AG04449 (cell line): Measurements from ENCODE around the gene DOCK9.

Source experiments
- CTCF ChIA-PET: fragments of 350-600 bp; formaldehyde crosslinking; extraction: SDS; loops from one replicate; lab custom pipeline; 2021; ENCODE audit warnings: antibody characterized with exemption; lab: Yijun Ruan, JAX
- POLR2A ChIA-PET: fragments of 400-600, 350-600 bp; formaldehyde crosslinking; extraction: SDS; loops from one replicate; lab custom pipeline; 2020; ENCODE audit warnings: antibody characterized with exemption, inconsistent platforms; lab: Yijun Ruan, JAX
- DNase-seq: peaks from one replicate; pipeline ENCODE4 v3.0.0-alpha.2; 2010; ENCODE audit warnings: low read depth, low spot score
- H3K4me3 ChIP-seq: 2 replicates; pipeline ENCODE4 v1.5.1; 2011; ENCODE audit warnings: low read depth, mild to moderate bottlenecking, control low read depth, low read length
- CTCF ChIP-seq: IDR thresholded peaks from one replicate; pipeline ENCODE4 v1.5.1; 2011; ENCODE audit warnings: mild to moderate bottlenecking, moderate library complexity, low read length, control low read depth, inconsistent platforms; ENCODE audit not compliant: insufficient read depth; ENCODE audit errors: missing control alignments

Gene DOCK9

GRCh38 chr13:98824376-98825160, 153.3 kb downstream of the DOCK9 start:
- no peak overlapping the region for H3K4me3 ChIP-seq
- ChIA-PET POLR2A (no interaction called here), CTCF (interaction anchor here (2.6 kb wide), 1 partner anchor 18 kb away, joined by 9 read pairs; no protein-coding TSS in a partner anchor)
- no peak for TF ChIP-seq CTCF
- no peak for DNase-seq

GRCh38 chr13:98823442-98823841, 154.4 kb downstream of the DOCK9 start:
- CTCF ChIA-PET = interaction anchor here (2.6 kb wide), 1 partner anchor 20 kb away, joined by 9 read pairs; no protein-coding TSS in a partner anchor
- no peak overlapping the region for H3K4me3 ChIP-seq
- TF ChIP-seq CTCF = no peak
- POLR2A ChIA-PET = no interaction called here
- no peak for DNase-seq

- no peak overlapping the region for H3K4me3 ChIP-seq
- DNase-seq = no peak
- CTCF ChIA-PET = interaction anchor here (4.5 kb wide), 1 partner anchor 18 kb away, joined by 19 read pairs; no protein-coding TSS in a partner anchor
- POLR2A ChIA-PET = no interaction called here
- no peak for TF ChIP-seq CTCF
Observed at GRCh38 chr13:98822225-98822606, 155.6 kb downstream of the DOCK9 start.

GRCh38 chr13:98821372-98822224, 156.3 kb downstream of the DOCK9 start:
- no peak overlapping the region for H3K4me3 ChIP-seq
- TF ChIP-seq CTCF = no peak
- DNase-seq = no peak
- CTCF ChIA-PET = interaction anchor here (0.9 to 4.5 kb wide), 4 partner anchors 9 to 21 kb away, joined by 3 to 19 read pairs (median 3); no protein-coding TSS in a partner anchor
- POLR2A ChIA-PET = no interaction called here

GRCh38 chr13:98820744-98821371, 157.0 kb downstream of the DOCK9 start:
- no peak overlapping the region for H3K4me3 ChIP-seq
- CTCF ChIA-PET = interaction anchor here (0.9 to 4.5 kb wide), 4 partner anchors 8 to 22 kb away, joined by 3 to 19 read pairs (median 3); no protein-coding TSS in a partner anchor
- no peak for TF ChIP-seq CTCF
- no peak for DNase-seq
- POLR2A ChIA-PET = no interaction called here
